Measurements from ENCODE around the gene CPT1B. TPM values are rescaled to one million over a fixed set of nuclear protein-coding genes. Genes with fewer than 3 reads are reported as not detected.
A peak's percentile ranks its signal among the peaks of the same experiment; 100 is the strongest.

Gene CPT1B
- total and polyA plus RNA-seq, 2 donors (not counting 3 experiments of a cell fraction or from before 2014, with no cell fraction given): 7.1 TPM

GRCh38 chr22:50621356-50621880, 43.2 kb upstream of the CPT1B start:
- peaks cover 14% of the 10 kb centered on the region for H3K4me1 ChIP-seq (ENCODE audit: control insufficient read depth, extremely low read depth, insufficient read depth, low read length)
- H3K9me1 ChIP-seq (replicated peaks; ENCODE audit: control insufficient read depth, extremely low read depth, insufficient read depth, low read length): no peaks in the 10 kb centered on the region
- H3K36me3 ChIP-seq (ENCODE audit: control insufficient read depth in 2 of 2, extremely low read depth in 1 of 2, insufficient read depth in 2 of 2, low read length in 2 of 2): no peaks in the 10 kb centered on the region
- DNase-seq (ENCODE audit: low read depth, low spot score) (no peak), FAIRE-seq (peak; percentile 73)
- H3K27me3 ChIP-seq (ENCODE audit: control insufficient read depth in 2 of 2, insufficient read depth in 2 of 2, low read length in 2 of 2): no peaks in the 10 kb centered on the region
- peak overlapping the region; percentile 50 for H3K4me2 ChIP-seq (ENCODE audit: insufficient read depth, low read length)
- no peak overlapping the region for H2AFZ ChIP-seq (ENCODE audit: low read depth, low read length)
- intact Hi-C loops (cut with micrococcal nuclease): loop anchor here (2.0 kb wide), 1 partner anchor 51 kb away; the partner anchor contains the start of gene SHANK3
- H3K27ac ChIP-seq (ENCODE audit: insufficient read depth, low read depth, low read length): no peak overlapping the region
- BruUV-seq (replicated peaks): no TSS peak
- POLR2A ChIA-PET: no interaction called here
- no peak for TF ChIP-seq FOS (IDR thresholded peaks at IDR 0.05; ENCODE audit: borderline replicate concordance, insufficient read depth, low read length)
- TF ChIP-seq GATA2 (IDR thresholded peaks at IDR 0.05; ENCODE audit: insufficient read depth, insufficient read length, low read depth, low read length): no peak
- TF ChIP-seq, protein P1, sequence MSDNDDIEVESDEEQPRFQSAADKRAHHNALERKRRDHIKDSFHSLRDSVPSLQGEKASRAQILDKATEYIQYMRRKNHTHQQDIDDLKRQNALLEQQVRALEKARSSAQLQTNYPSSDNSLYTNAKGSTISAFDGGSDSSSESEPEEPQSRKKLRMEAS (IDR thresholded peaks at IDR 0.05; ENCODE audit: insufficient read depth, insufficient read length): no peak
- TF ChIP-seq, protein P2, sequence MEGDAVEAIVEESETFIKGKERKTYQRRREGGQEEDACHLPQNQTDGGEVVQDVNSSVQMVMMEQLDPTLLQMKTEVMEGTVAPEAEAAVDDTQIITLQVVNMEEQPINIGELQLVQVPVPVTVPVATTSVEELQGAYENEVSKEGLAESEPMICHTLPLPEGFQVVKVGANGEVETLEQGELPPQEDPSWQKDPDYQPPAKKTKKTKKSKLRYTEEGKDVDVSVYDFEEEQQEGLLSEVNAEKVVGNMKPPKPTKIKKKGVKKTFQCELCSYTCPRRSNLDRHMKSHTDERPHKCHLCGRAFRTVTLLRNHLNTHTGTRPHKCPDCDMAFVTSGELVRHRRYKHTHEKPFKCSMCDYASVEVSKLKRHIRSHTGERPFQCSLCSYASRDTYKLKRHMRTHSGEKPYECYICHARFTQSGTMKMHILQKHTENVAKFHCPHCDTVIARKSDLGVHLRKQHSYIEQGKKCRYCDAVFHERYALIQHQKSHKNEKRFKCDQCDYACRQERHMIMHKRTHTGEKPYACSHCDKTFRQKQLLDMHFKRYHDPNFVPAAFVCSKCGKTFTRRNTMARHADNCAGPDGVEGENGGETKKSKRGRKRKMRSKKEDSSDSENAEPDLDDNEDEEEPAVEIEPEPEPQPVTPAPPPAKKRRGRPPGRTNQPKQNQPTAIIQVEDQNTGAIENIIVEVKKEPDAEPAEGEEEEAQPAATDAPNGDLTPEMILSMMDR (IDR thresholded peaks at IDR 0.05; ENCODE audit: extremely low read depth in 1 of 2, insufficient read depth in 1 of 2, low read depth in 1 of 2, low read length in 2 of 2): no peak
- TF ChIP-seq MYC (IDR thresholded peaks at IDR 0.05; ENCODE audit: low read depth, low read length): no peak
- no peak for TF ChIP-seq POLR2A (IDR thresholded peaks at IDR 0.05; ENCODE audit: low read depth, low read length)
- no peaks in the 10 kb centered on the region for H3K79me2 ChIP-seq (ENCODE audit: control insufficient read depth, insufficient read depth, low read length)
- H4K20me1 ChIP-seq (replicated peaks; ENCODE audit: control insufficient read depth, extremely low read depth, insufficient read depth, low read length): no peaks in the 10 kb centered on the region
- no peak overlapping the region for H3K4me3 ChIP-seq (replicated peaks in 1 of 3; ENCODE audit: insufficient read depth in 1 of 3, low read depth in 1 of 3, low read length in 3 of 3)
- CTCF ChIA-PET: interaction anchor here (0.9 to 2.3 kb wide), 22 partner anchors 12 to 381 kb away, joined by 3 to 91 read pairs (median 8); partner anchors contain the start of genes CHKB, CPT1B, SCO2 and SHANK3
- no peaks in the 10 kb centered on the region for H3K9me3 ChIP-seq (replicated peaks; ENCODE audit: control insufficient read depth, insufficient read depth, low read length)
- no peak overlapping the region for H3K9ac ChIP-seq (replicated peaks; ENCODE audit: extremely low read depth, insufficient read depth, low read length)
- dilution Hi-C loops (cut with MboI; ENCODE audit: extremely low pct_ligation_motif_present, low sequenced_read_pairs): no loop called here

Measured in endothelial cell of umbilical vein (primary cell).